GM19193 (cell line): ENCODE data around the gene ARAP1.

Experiments used
- POLR2A ChIP-seq: IDR thresholded peaks from 4 replicates; pipeline ENCODE4 v1.6.1; 2011; ENCODE audit not compliant: insufficient read depth, insufficient read length; ENCODE audit errors: extremely low read depth

The ARAP1 gene

GRCh38 chr11:72754544-72755155 lies 2.4 kb upstream of the ARAP1 start:
- TF ChIP-seq POLR2A = no peak

GRCh38 chr11:72754149-72754543 lies 1.9 kb upstream of the ARAP1 start:
- no peak for TF ChIP-seq POLR2A

- no peak for TF ChIP-seq POLR2A
These were observed 1.3 kb upstream of the ARAP1 start for GRCh38 chr11:72753341-72754148.

GRCh38 chr11:72751116-72752087 lies 806 bp downstream of the ARAP1 start:
- TF ChIP-seq POLR2A = no peak

- TF ChIP-seq POLR2A = no peak
These were observed 1.6 kb downstream of the ARAP1 start for GRCh38 chr11:72750556-72751115.

GRCh38 chr11:72750086-72750485 lies 2.1 kb downstream of the ARAP1 start:
- no peak for TF ChIP-seq POLR2A

GRCh38 chr11:72747289-72747855 lies 4.8 kb downstream of the ARAP1 start:
- TF ChIP-seq POLR2A = no peak

GRCh38 chr11:72746821-72747220 lies 5.4 kb downstream of the ARAP1 start:
- TF ChIP-seq POLR2A = no peak

GRCh38 chr11:72745925-72746550 lies 6.2 kb downstream of the ARAP1 start:
- no peak for TF ChIP-seq POLR2A

- TF ChIP-seq POLR2A = no peak
These were observed 6.7 kb downstream of the ARAP1 start for GRCh38 chr11:72745511-72745910.

GRCh38 chr11:72744474-72744873 lies 7.7 kb downstream of the ARAP1 start:
- no peak for TF ChIP-seq POLR2A

GRCh38 chr11:72743321-72744221 lies 8.6 kb downstream of the ARAP1 start:
- TF ChIP-seq POLR2A = no peak
